Measurements from ENCODE around the gene SKOR1.

SKOR1 gene

GRCh38 chr15:67784090-67784781, 41.1 kb upstream of the SKOR1 start:
- no peak overlapping the region for H3K4me3 ChIP-seq (ENCODE audit: control insufficient read depth, low read depth, low read length)
- DNase-seq (ENCODE audit: low read depth), result no peak
- TF ChIP-seq CTCF (conservative IDR thresholded peaks at IDR 0.05; ENCODE audit: control insufficient read depth, insufficient read depth, low read depth, low read length), result no peak

GRCh38 chr15:67784856-67785430, 40.4 kb upstream of the SKOR1 start:
- no peak for DNase-seq (ENCODE audit: low read depth)
- no peak overlapping the region for H3K4me3 ChIP-seq (ENCODE audit: control insufficient read depth, low read depth, low read length)
- TF ChIP-seq CTCF (conservative IDR thresholded peaks at IDR 0.05; ENCODE audit: control insufficient read depth, insufficient read depth, low read depth, low read length), result no peak

DNA sequence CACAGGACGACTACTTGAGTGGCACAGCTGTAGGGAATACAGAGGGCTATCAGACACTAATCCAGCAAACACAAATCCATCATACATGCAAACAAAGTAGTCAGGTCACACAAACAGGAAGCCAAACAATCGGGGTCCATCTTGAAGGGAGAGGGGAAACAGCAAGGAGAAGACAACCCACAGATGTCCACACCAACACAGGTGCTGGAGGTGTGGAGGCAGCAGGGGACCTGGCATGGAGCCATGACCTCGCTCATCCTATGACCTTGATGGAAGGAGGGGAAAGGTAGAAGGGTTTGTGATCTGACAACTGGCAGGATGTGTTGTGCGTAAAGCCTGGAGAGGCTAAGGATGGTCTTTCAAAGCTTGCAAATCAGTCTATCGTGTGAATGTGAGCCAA, 39.9 kb upstream of the SKOR1 start:
- no peak for DNase-seq (ENCODE audit: low read depth)
- no peak overlapping the region for H3K4me3 ChIP-seq (ENCODE audit: control insufficient read depth, low read depth, low read length)
- no peak for TF ChIP-seq CTCF (conservative IDR thresholded peaks at IDR 0.05; ENCODE audit: control insufficient read depth, insufficient read depth, low read depth, low read length)

GRCh38 chr15:67786646-67787045, 38.7 kb upstream of the SKOR1 start:
- DNase-seq (ENCODE audit: low read depth), result no peak
- no peak for TF ChIP-seq CTCF (conservative IDR thresholded peaks at IDR 0.05; ENCODE audit: control insufficient read depth, insufficient read depth, low read depth, low read length)
- no peak overlapping the region for H3K4me3 ChIP-seq (ENCODE audit: control insufficient read depth, low read depth, low read length)

- no peak overlapping the region for H3K4me3 ChIP-seq (ENCODE audit: control insufficient read depth, low read depth, low read length)
- no peak for TF ChIP-seq CTCF (conservative IDR thresholded peaks at IDR 0.05; ENCODE audit: control insufficient read depth, insufficient read depth, low read depth, low read length)
These were observed 36.3 kb upstream of the SKOR1 start for GRCh38 chr15:67788986-67789385.

DNA sequence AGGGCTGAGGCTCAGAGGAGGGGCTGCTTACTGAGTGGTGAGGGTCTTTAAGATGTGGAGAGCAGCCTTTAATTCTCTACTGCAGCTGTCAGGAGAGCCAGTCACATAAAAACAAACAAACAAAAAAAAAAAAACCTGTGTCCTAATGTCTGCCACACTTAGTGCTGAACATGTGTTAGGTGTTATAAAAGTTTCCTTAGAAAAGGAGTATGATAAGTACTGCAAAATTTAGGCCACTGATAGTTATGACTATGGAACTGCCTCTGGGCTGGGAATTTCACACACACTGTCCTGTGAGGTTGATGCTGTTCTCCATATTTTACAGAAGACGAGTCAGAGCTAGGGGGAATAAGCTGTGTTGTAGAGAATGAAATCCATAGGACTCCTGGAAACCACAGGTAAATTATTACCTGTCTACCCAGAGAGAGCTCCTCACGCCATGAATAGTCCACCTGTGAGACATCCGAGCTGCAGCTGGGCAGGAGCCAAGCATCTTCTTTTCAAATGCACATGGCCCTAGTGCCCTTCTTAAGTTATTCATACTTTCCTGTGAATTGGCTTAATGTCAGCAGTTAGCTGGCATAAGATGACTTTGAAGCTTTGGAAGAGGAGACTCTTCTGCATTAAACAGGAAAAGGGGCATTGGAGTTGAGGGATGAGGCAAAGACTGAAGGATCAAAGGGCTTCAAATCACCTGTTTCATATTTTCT, 34.5 kb upstream of the SKOR1 start:
- no peak for DNase-seq (ENCODE audit: low read depth)
- TF ChIP-seq CTCF (conservative IDR thresholded peaks at IDR 0.05; ENCODE audit: control insufficient read depth, insufficient read depth, low read depth, low read length), result no peak
- H3K4me3 ChIP-seq (ENCODE audit: control insufficient read depth, low read depth, low read length), result no peak overlapping the region

More at GRCh38 chr15:67788986-67789385, 36.3 kb upstream of the SKOR1 start:
- DNase-seq (ENCODE audit: low read depth), result no peak

Measured in fibroblast of mammary gland (primary cell).